Fibroblast of the aortic adventitia (primary cell): Measurements from ENCODE around the gene FAM236C. TPM values are rescaled to one million over a fixed set of nuclear protein-coding genes. Genes with fewer than 3 reads are reported as not detected.
"Not testable (repeated sequence)": the region's sequence is repeated elsewhere in the genome, so short reads cannot be mapped to it uniquely, and the experiment has no call there.

Source experiments
- DNase-seq: peaks from one replicate; pipeline ENCODE4 v3.0.0-alpha.2; 2010; ENCODE audit warnings: low read depth
- H3K4me3 ChIP-seq: 2 replicates; pipeline ENCODE4 v1.5.1; 2011; ENCODE audit warnings: low read depth, mild to moderate bottlenecking, control low read depth, low read length, moderate library complexity
- total RNA-seq: library from RNA; depleted of rRNA; stranded (reverse); fragments of >200 nt; gene quantifications from 2 replicates; pipeline ENCODE4 v1.2.3, GENCODE V29; 2012; ENCODE audit warnings: low replicate concordance

Gene FAM236C
- total RNA-seq, result not detected in 2 replicates

- not testable (repeated sequence) for DNase-seq, H3K4me3 ChIP-seq
Observed at GRCh38 chrX:72912315-72912714, at the start of gene FAM236C. Gene FAM236C, plus strand, starts transcription at chrX:72912615. Its CDS starts 100 bp downstream, at chrX:72912715.

DNA sequence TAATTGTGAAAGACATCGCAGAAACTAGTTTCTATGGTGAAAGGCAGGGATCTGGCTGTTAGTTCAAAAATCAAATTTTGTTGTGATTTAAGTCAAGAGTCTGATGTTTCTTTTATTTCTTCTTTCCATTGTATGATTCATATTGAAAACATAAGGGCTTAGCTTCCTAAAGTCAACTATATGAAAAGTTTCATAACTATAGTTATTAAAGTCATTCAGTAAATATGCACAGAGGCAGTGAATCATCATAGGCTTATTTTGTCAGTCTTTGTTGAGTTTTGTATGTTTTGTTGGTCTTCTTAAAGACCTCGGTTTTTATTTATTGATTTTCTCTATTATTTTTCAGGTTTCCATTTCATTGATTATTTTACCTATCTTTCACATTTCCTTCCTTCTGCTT is 29.5 kb upstream of the FAM236C start:
- H3K4me3 ChIP-seq, DNase-seq: not testable (repeated sequence)

GRCh38 chrX:72889740-72890139 is 22.7 kb upstream of the FAM236C start:
- DNase-seq, H3K4me3 ChIP-seq: not testable (repeated sequence)

DNA sequence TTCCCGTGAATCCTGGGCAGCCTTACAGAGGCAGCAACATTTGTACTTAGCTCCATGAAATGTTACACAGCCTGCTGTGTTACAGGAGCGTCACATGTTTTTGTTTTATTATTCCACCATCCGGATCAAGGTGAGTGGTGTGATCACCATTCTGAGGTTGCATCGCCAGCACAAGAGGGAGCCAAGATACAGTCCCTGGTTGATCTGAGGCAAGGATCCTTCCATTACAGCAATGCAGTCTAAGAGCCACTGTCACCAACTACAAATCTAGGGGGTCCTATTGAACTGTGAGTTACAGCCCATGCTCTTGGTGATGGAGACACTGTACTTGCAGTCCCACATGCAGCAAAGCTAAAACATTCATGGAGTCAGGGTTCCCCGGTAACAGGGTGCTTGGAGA is 3.7 kb downstream of the FAM236C start:
- DNase-seq, H3K4me3 ChIP-seq: not testable (repeated sequence)

DNA sequence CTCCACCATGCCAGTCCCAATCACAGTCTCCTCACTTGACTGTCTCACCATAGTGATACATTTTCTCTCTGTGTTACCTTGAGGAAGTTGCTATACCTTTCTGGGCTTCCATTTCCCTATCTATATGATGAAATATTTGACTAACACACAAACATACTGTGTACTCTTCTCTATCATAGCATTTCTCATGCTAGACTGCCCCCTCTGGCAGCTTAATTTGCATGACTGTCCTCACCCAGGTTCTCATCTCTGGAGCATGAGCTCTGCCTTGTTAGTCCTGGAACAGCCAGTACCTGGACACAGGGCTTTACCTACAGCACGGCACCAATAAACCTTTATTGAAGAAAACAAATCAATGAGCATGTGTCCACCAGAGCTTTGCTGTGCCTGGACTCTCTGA is 19.9 kb downstream of the FAM236C start:
- not testable (repeated sequence) for DNase-seq, H3K4me3 ChIP-seq

- not testable (repeated sequence) for H3K4me3 ChIP-seq, DNase-seq
Observed at GRCh38 chrX:72936455-72936854, 24.0 kb downstream of the FAM236C start.

- not testable (repeated sequence) for H3K4me3 ChIP-seq, DNase-seq
Observed at GRCh38 chrX:72936882-72937455, 24.6 kb downstream of the FAM236C start.

DNA sequence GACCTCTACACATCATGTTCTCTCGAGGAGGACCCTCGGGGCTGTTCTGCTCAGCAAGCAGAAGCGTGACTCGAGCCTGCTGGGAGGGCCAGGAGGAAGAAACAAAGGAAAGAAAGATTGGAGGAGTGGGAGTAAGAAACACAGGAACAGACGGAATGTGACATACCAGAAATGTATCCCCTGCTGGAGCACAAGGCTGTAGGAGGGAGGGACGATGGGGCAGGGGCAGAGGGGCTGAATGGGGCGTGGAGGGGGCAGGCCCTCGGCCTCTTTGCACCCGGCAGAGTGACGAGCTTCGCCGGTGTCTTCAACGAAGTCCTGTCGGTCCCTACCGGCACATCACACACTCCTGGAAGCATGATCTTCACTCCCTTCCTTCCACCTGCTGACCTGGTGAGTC is 25.5 kb downstream of the FAM236C start, which contains the start of gene FAM236A:
FAM236A (plus strand) TSS at position 301 of the 400 bp plus-strand sequence; CDS start at position 358, 57 bp downstream.
- DNase-seq, H3K4me3 ChIP-seq: not testable (repeated sequence)

- not testable (repeated sequence) for DNase-seq, H3K4me3 ChIP-seq
Observed at GRCh38 chrX:72942272-72942671, 29.9 kb downstream of the FAM236C start.

DNA sequence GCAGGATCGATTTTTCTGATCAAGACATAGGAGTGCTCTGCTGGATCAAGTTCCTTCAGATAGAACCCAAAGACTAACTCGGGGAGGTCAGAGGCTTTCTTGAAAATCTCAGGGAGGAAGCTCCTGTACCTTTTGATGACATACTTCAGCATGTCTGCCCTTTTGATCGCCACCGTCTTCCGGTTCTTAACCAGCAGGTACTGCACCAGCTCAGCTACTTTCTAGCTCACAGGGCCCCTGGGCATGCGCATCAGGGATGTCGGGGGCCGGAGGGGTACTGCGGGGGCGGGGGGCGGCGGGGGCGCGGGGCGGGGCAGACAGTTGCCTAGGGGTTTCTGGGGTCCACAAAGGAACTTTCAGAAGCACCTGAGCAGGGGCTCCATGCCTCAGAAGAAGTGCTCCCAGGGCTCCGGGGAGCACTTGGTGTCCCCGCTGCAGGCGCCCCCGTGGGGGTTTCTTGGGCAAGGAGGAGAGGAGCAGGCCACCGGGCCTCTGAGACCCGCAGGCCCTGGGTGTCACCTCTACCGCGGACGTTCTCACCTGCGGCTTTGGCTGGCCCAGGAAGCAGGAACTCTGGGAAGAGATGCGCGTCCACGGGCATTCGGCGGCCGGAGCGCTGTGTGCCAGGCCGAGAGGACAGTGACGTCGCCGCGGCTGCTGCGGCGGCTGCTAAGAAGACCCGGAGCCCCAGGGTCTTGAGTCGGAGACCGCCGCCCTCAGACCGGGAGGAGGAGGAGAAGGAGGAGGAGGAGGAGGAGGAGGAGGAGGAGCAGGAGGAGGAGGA is 30.8 kb downstream of the FAM236C start:
- not testable (repeated sequence) for H3K4me3 ChIP-seq, DNase-seq

DNA sequence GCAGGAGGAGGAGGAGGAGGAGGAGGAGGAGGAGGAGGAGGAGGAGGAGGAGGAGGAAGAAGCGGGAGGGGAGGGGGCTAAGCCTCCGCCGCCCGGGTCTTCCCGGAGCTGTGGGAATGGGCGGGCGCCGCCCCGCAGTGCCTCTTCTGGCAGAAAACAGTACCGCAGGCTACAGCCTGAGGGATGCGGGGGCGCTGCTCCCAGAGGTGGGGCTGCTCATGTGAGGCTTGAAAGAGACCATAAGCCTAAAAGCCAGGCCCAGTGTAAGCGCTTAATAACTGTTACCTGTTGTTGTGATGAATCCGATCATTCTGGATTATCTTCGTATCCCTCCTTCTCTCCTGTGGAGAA is 31.4 kb downstream of the FAM236C start, which contains the start of gene DMRTC1:
DMRTC1 (minus strand) TSS at position 19 of the 351 bp plus-strand sequence. CDS start 68,143 bp downstream, outside the sequence.
- not testable (repeated sequence) for DNase-seq, H3K4me3 ChIP-seq

DNA sequence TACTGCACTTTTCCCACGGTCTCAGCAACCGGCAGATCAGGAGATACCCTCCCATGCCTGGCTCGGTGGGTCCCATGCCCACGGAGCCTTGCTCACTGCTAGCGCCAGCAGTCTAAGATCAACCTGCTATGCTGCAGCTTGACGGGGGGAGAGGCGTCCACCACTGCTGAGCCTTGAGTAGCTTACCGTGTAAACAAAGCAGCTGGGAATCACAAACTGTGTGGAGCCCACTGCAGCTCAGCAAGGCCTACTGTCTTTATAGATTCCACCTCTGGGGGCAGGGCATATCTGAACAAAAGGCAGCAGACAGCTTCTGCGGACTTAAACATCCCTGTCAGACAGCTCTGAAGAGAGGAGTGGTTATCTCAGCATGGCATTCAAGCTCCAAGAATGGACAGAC is 47.6 kb downstream of the FAM236C start:
- DNase-seq, H3K4me3 ChIP-seq: not testable (repeated sequence)

Other genes with a start within 250 kb of the FAM236C start
- gene PHKA1, start 198.3 kb upstream of the FAM236C start, total RNA-seq, result 3.5 and 4.7 TPM in 2 replicates
- not detected in 2 replicates for gene DMRTC1B, start 135.7 kb upstream of the FAM236C start, total RNA-seq
- not detected in 2 replicates for gene FAM236B, start 130.0 kb upstream of the FAM236C start, total RNA-seq
- gene FAM236D, start 104.4 kb upstream of the FAM236C start, total RNA-seq, result not detected in 2 replicates
- not detected in 2 replicates for gene FAM236A, start 25.6 kb downstream of the FAM236C start, total RNA-seq
- gene DMRTC1, start 31.2 kb downstream of the FAM236C start, total RNA-seq, result not detected in 2 replicates
- not detected in 2 replicates for gene PABPC1L2B, start 90.3 kb downstream of the FAM236C start, total RNA-seq
- not detected in 2 replicates for gene PABPC1L2A, start 166.9 kb downstream of the FAM236C start, total RNA-seq